A549 (cell line): ENCODE data around the gene EVX2.

Experiments
- POLR2A ChIP-seq: IDR thresholded peaks from 2 replicates; pipeline ENCODE4 v1.6.1; 2012; ENCODE audit warnings: mild to moderate bottlenecking, low read length
- RAD21 ChIP-seq, 2 experiments: fragments of >200 bp in 1 of 2; sonication (Bioruptor Twin) in 1 of 2; formaldehyde crosslinking in 1 of 2; IDR thresholded peaks in 1 of 2; conservative IDR thresholded peaks in 1 of 2; 2 replicates in 1 of 2; 3 replicates in 1 of 2; pipeline ENCODE4 v1.6.1; 2012 to 2018; ENCODE audit warnings: inconsistent platforms in 1 of 2
- SREBF2 ChIP-seq: fragments of 450-650 bp; IDR thresholded peaks from 2 replicates; pipeline ENCODE4 v1.6.1; 2014; ENCODE audit warnings: mild to moderate bottlenecking, moderate library complexity
- TF ChIP-seq, protein P1 (sequence below): fragments of >200 bp; sonication (Bioruptor Twin); formaldehyde crosslinking; IDR thresholded peaks from 3 replicates; pipeline ENCODE4 v1.5.1; 2016
- TF ChIP-seq, protein P2 (sequence below): fragments of 450-650 bp; IDR thresholded peaks from 2 replicates; pipeline ENCODE4 v1.6.1; 2014; ENCODE audit warnings: antibody characterized with exemption

DNA sequence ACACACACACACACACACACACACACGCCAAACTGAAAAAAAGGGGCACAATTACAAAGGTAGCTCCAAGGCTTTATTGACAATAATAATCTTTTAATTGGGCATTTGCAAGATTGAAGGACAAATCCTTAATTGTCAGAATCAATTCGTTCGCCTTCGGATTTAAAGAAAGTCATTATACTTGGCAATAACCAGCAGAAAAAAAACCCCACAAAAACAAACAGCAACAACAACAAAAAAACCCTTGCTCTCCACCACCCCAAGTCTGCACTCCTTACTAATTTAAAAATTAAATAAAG lies 44.0 kb upstream of the EVX2 start:
- TF ChIP-seq, protein P1, sequence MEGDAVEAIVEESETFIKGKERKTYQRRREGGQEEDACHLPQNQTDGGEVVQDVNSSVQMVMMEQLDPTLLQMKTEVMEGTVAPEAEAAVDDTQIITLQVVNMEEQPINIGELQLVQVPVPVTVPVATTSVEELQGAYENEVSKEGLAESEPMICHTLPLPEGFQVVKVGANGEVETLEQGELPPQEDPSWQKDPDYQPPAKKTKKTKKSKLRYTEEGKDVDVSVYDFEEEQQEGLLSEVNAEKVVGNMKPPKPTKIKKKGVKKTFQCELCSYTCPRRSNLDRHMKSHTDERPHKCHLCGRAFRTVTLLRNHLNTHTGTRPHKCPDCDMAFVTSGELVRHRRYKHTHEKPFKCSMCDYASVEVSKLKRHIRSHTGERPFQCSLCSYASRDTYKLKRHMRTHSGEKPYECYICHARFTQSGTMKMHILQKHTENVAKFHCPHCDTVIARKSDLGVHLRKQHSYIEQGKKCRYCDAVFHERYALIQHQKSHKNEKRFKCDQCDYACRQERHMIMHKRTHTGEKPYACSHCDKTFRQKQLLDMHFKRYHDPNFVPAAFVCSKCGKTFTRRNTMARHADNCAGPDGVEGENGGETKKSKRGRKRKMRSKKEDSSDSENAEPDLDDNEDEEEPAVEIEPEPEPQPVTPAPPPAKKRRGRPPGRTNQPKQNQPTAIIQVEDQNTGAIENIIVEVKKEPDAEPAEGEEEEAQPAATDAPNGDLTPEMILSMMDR: no peak
- TF ChIP-seq SREBF2: no peak
- TF ChIP-seq RAD21 (conservative IDR thresholded peaks at IDR 0.05 in 1 of 2, IDR thresholded peaks at IDR 0.05 in 1 of 2): no peak
- TF ChIP-seq, protein P2, sequence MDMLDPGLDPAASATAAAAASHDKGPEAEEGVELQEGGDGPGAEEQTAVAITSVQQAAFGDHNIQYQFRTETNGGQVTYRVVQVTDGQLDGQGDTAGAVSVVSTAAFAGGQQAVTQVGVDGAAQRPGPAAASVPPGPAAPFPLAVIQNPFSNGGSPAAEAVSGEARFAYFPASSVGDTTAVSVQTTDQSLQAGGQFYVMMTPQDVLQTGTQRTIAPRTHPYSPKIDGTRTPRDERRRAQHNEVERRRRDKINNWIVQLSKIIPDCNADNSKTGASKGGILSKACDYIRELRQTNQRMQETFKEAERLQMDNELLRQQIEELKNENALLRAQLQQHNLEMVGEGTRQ: no peak
- TF ChIP-seq POLR2A: no peak
